ENCODE results near the gene AJM1. TPM values are rescaled to one million over a fixed set of nuclear protein-coding genes. Genes with fewer than 3 reads are reported as not detected.
"Not testable (repeated sequence)": the region's sequence is repeated elsewhere in the genome, so short reads cannot be mapped to it uniquely, and the experiment has no call there.

Gene AJM1
- total RNA-seq, 1 donor: 0.73 TPM

DNA sequence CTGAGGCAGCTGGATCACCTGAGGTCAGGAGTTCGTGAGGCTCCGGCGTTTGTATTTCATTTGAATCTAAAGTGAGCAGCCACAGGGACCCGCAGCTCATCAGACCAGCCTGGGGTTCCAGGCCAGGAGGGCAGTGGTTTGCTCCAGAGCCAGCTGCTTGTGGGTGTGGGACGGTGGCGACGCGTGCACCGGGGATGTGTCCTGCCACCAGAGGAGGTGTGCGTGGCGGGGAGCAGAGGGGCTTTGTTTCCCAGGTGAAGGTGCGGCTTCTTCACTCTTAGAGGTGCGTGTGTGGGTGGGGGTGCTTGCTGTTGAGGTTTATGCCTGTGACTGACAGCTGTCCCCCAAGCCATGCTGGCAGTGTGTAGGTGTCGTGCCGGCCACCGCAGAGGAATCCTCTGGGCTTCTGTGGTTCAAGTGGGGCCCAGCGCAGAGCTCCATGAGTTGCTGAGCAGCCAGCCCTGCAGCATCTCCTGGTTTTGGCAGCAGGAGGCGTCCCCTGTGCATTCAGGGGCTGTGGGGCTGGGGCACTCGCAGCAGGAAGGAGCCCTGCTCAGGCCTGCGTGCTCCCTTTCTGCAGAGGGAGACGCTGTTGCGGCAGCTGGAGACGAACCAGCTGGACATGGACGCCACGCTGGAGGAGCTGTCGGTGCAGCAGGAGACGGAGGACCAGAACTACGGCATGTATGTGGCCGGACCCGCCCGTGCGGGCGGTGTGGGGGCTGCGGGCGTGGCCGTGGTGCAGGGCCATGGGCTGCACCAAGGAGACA, 6.9 kb upstream of the AJM1 start:
- H3K4me1 ChIP-seq (ENCODE audit: insufficient read depth, low read length): no peaks in the 10 kb centered on the region
- H3K4me3 ChIP-seq (ENCODE audit: low read length): no peak overlapping the region
- no peaks in the 10 kb centered on the region for H3K9me3 ChIP-seq (ENCODE audit: low read depth, low read length)
- H3K27me3 ChIP-seq (ENCODE audit: insufficient read depth, low read length): no peaks in the 10 kb centered on the region

DNA sequence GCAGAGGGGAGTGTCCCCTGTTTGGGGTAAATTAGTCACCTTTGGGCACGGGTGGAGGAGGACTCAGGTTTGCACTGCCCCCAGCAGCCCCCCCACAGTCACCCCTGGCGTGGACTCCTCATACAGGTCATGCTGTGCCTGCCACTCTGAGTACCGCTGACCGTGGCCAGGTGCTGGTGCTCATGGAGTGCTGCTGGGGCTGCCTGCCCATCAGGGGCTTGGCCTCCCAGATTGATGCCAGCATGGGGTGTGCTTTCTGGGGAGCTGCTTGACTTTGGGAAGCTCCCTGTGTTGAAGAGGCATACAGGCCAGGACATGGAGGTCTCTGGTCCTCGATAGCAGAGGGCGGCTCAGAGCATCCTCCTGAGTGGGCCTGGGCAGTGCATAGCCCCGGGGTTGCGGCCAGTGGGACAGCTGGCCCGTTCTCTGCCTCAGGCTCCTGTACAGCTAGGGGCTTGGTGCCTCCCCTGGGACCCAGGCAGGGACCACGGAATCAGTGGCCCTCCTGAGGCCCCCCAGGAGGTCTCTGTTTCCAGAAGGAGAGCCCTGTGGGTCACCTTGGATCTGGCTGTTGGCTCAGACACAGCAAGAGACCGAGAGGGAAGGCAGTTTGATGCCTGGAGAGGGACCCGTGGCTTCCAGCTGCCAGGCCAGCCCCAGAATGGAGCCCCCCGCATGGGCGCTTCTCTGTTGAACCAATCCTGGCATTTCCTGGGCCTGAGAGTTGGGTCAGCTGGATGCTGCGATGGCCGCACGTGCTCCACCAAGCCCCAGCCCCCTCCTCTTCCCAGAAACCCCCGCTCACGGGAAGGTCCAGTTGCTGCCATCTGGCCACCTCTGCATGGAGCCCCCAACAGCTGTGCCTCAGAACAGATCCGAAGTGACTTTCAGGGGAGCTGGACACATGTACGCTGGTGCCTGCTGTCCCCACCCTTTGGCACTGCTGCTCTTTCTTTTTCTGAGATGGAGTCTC, 6.1 kb upstream of the AJM1 start:
- H3K9me3 ChIP-seq (ENCODE audit: low read depth, low read length): no peaks in the 10 kb centered on the region
- H3K27me3 ChIP-seq (ENCODE audit: insufficient read depth, low read length): no peaks in the 10 kb centered on the region
- H3K4me3 ChIP-seq (ENCODE audit: low read length): no peak overlapping the region
- H3K4me1 ChIP-seq (ENCODE audit: insufficient read depth, low read length): no peaks in the 10 kb centered on the region

DNA sequence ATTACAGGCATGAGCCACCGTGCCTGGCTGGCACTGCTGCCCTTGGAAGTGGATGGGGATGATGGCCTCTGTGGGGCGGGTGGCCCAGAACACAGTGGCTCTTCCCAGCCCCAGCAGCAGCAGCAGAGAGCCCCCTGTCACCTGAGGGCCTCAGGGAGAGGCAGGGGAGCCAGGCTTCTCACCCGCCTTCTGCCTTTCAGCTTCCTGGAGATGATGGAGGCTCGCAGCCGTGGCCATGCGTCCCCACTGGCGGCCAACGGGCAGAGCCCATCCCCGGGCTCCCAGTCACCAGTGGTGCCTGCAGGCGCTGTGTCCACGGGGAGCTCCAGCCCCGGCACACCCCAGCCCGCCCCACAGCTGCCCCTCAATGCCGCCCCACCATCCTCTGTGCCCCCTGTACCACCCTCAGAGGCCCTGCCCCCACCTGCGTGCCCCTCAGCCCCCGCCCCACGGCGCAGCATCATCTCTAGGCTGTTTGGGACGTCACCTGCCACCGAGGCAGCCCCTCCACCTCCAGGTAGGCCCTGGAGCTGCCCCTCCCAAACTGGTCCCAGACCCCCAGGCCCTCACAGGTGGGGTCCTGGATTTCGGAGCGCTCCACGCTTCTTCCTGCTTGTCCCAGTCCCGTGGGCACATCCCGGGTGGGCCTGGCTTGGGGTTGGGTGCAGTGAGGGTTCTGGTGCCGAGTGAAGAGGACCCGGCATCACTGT, 5.0 kb upstream of the AJM1 start:
- Histone ChIP-seq H3K4me1 (ENCODE audit: insufficient read depth, low read length) (peaks cover 9% of the 10 kb centered on the region), H3K9me3 (ENCODE audit: low read depth, low read length) (no peaks in the 10 kb centered on the region), H3K4me3 (ENCODE audit: low read length) (no peak overlapping the region), H3K27me3 (ENCODE audit: insufficient read depth, low read length) (no peaks in the 10 kb centered on the region)

DNA sequence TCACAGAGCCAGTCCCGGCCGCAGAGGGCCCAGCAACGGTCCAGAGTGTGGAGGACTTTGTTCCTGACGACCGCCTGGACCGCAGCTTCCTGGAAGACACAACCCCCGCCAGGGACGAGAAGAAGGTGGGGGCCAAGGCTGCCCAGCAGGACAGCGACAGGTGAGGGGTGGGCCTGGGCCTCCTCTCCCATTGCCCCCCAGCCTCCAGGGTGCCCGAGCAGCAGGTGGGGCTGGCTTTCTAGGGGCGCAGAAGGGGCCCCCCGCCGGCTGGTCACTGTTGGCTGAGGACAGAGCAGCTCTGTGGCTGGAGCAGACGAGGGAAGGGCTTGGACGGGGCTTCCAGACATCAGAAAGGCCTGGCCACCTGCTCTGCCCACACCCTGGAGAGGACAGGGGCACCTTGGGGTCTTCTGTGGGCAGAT, 4.4 kb upstream of the AJM1 start:
- not testable (repeated sequence) for H3K9me3 ChIP-seq (ENCODE audit: low read depth, low read length); H3K4me3 ChIP-seq (ENCODE audit: low read length); H3K27me3 ChIP-seq (ENCODE audit: insufficient read depth, low read length)
- H3K4me1 ChIP-seq (ENCODE audit: insufficient read depth, low read length): peaks cover 13% of the 10 kb centered on the region

DNA sequence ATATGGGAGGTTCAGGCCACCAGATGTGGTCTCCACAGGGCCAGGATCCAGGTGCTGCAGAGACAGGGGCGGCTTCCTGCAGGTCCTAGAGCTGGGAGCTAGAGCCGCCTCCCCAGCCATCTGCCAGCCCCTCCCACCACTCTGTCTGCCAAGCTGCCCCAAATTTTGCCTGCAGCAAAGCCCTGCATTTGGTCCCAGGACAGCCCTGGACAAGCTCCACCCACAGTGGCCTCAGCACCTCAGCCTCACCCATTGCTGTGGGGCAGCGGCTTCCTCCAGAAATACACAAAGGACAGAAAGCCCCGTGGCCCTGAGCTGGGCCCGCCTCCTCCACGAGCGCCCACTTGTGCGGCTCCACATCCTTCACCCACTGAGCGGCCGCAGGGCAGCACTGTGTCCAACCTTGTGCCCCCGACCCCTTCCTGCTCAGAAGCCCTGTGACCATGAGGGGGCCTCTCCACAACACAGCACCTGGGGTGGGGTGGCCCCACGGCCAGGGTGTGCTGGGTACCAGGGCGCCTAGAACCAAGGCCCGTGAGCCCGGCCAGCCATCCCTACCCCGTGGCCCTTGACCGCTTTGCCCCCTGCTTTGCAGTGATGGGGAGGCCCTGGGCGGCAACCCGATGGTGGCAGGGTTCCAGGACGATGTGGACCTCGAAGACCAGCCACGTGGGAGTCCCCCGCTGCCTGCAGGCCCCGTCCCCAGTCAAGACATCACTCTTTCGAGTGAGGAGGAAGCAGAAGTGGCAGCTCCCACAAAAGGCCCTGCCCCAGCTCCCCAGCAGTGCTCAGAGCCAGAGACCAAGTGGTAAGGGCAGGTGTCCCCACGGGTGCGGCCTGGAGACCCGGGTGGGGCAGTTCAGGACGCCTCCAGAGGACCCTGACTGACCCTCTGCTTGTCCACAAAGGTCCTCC, 3.7 kb upstream of the AJM1 start:
- peaks cover 19% of the 10 kb centered on the region for H3K4me1 ChIP-seq (ENCODE audit: insufficient read depth, low read length)

DNA sequence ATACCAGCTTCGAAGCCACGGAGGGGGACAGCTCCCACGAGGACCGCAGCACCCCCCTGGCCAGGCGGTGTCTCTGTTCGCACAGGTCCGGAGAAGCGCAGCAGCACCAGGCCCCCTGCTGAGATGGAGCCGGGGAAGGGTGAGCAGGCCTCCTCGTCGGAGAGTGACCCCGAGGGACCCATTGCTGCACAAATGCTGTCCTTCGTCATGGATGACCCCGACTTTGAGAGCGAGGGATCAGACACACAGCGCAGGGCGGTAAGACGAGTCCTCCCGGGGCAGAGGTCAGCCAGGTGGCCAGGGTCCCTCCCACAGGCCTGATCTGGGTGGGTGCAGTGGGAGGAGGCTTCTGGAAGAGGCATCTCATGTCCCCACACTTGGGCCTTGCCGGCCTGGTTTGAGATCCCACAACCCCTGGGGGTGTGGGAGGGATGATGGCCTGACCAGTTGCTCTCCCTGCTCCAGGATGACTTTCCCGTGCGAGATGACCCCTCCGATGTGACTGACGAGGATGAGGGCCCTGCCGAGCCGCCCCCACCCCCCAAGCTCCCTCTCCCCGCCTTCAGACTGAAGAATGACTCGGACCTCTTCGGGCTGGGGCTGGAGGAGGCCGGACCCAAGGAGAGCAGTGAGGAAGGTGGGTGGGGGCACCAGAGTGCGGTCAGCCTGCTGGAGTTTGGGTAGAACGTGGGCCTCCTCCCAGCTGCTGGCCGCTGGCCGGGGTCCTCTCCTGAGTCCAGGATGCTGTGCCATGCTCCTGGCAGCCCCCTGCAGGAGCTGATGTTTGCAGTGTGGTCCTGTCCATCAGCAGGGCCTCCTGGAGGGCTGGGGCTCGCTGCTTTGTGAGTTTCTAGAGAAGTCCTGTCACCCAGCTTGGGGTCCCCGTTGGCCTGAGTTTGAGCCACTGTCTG, 2.8 kb upstream of the AJM1 start:
- peaks cover 4% of the 10 kb centered on the region for H3K27me3 ChIP-seq (ENCODE audit: insufficient read depth, low read length)
- no peak overlapping the region for H3K4me3 ChIP-seq (ENCODE audit: low read length)
- no peaks in the 10 kb centered on the region for H3K9me3 ChIP-seq (ENCODE audit: low read depth, low read length)
- H3K4me1 ChIP-seq (ENCODE audit: insufficient read depth, low read length): peaks cover 25% of the 10 kb centered on the region

More for the DNA sequence above, 3.7 kb upstream of the AJM1 start:
- H3K4me3 ChIP-seq (ENCODE audit: low read length): no peak overlapping the region
- H3K9me3 ChIP-seq (ENCODE audit: low read depth, low read length): no peaks in the 10 kb centered on the region
- H3K27me3 ChIP-seq (ENCODE audit: insufficient read depth, low read length): no peaks in the 10 kb centered on the region

DNA sequence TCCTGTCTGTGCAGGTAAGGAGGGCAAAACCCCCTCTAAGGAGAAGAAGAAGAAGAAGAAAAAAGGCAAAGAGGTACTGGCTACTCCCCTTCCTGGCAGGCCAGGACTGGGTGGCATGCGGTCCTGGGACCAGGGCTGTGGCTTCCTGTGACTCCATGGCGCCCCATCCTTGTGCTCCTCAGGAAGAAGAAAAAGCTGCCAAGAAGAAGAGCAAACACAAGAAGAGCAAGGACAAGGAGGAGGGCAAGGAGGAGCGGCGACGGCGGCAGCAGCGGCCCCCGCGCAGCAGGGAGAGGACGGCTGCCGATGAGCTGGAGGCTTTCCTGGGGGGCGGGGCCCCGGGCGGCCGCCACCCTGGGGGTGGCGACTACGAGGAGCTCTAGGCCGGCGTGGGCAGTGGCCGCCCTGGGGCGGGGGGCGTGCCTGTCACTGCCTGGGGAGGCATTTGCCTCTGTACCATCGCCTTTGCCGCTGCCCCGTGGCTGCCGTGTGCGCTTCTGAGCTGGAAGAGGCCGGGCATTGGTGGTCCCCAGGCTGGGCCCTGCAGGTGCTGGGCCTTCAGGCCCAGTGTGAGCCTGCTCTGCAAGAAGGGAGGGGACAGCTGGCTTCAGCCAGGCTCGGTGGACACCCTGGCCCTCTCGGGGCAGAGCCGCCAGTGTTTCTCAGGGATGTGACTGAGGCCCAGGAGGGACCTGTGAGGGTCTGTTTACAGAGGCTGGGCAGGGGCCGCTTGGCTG, 2.0 kb upstream of the AJM1 start:
- peaks cover 6% of the 10 kb centered on the region for H3K27me3 ChIP-seq (ENCODE audit: insufficient read depth, low read length)
- no peaks in the 10 kb centered on the region for H3K9me3 ChIP-seq (ENCODE audit: low read depth, low read length)
- H3K4me3 ChIP-seq (ENCODE audit: low read length): no peak overlapping the region
- H3K4me1 ChIP-seq (ENCODE audit: insufficient read depth, low read length): peaks cover 25% of the 10 kb centered on the region

DNA sequence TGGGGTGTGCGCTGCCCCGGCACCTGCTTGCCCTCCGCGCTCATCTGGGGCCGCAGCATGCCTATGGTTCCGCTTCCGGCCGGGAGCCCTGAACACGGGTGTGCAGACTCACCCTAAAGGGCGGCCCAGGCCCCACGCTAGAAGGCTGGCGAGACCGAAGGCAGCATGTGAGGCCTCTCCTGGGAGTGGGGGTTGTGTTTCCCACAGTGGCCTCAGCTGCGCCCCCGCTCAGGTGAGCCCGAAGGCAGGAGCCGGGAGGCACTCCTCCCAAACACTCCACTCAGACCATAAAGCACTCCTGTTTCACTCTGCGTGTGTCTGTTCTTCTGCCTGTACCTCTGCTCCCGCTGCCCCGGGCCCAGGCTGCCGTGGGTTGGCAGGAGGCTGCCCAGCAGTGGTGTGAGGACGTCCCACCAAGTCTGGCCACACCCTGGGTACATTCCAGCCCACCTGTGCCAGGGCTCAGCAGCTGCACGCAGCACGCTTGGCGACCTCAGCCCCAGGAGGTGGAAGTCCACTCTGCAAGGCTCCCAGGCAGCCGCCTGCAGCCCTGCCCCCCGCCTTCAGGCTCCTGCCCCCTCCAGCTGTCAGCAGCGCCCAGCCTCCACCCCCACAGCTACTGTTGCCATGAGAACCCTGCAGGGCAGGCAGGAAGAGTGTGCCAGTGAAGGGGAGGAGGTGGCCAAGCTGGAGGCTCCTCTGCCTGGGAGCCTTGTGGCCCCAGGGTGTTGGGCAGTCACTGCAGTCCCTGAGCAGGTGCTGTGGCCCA, 1.2 kb upstream of the AJM1 start:
- H3K27me3 ChIP-seq (ENCODE audit: insufficient read depth, low read length): peaks cover 13% of the 10 kb centered on the region
- H3K9me3 ChIP-seq (ENCODE audit: low read depth, low read length): no peaks in the 10 kb centered on the region

DNA sequence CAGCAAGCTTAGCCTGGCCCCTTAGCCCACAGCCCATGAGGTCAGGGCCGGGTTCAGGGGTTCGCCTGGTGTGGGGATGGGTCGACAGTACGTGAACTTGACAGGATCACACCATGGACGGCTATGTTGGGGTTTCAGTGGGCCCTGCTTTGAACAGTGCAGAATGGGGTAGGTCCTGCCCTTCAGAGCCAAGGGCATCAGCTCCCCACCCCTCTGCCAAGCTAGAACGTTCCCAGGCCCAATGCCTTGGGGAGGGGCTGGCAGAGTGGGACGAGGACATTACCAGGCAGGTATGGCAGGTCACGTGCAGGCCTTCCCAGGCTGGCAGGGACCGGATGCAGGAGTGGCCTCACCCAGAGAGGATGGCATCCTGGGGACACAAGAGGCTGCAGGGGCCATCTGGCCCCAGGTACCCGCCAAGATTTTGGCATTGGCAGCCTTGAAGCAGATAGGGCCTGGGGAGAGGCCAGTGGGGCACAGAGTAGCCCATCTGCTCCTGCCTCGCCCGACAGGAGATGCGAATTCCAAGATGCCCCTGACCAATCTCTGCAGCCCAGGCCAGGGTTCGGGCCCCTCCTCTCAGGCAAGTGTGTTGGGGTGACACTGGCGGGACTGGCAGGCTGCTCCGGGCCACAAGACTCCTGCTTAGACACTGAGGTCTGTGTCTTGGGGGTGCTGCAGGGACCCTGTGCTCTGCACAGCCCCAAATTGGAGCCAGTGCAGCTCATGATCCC, 465 bp upstream of the AJM1 start:
- H3K4me1 ChIP-seq (ENCODE audit: insufficient read depth, low read length): peaks cover 32% of the 10 kb centered on the region
- H3K27me3 ChIP-seq (ENCODE audit: insufficient read depth, low read length): peaks cover 17% of the 10 kb centered on the region
- H3K4me3 ChIP-seq (ENCODE audit: low read length): peak overlapping the region; percentile 50
- H3K9me3 ChIP-seq (ENCODE audit: low read depth, low read length): not testable (repeated sequence)

More for the DNA sequence above, 1.2 kb upstream of the AJM1 start:
- H3K4me3 ChIP-seq (ENCODE audit: low read length): no peak overlapping the region
- H3K4me1 ChIP-seq (ENCODE audit: insufficient read depth, low read length): peaks cover 25% of the 10 kb centered on the region

DNA sequence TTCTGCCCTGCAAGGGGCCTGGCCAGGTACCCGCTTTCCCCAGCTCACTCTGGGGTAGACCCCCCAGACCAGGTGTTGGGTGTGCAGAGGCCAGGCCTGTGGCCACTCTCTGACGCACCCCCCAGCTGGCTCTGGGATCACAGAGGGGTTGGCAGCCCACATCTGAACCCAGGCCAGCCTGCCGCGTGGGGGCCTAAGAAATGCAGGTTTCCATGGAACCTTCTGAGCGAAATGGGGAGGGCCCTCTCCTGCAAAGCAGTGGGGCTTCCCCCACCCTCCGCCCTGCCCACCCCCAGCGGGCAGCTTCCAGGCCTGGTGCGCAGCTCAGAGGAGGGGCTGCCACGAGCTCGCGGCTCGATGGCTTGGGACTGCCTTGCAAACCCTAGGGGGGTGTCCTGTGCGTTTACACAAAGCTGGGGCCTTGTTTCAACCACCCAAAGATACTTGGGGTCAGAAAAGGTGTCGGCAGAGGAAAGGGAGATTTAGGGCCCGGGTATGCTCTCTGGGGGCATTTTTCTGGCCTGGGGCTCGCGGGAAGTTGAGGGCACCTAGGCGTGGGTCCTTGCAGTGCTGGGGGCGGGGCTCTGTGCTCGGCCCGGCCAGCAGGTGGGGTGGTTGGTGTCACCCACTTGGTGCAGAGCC, 1.0 kb downstream of the AJM1 start:
- not testable (repeated sequence) for H3K4me3 ChIP-seq (ENCODE audit: low read length); H3K9me3 ChIP-seq (ENCODE audit: low read depth, low read length)
- Histone ChIP-seq H3K4me1 (ENCODE audit: insufficient read depth, low read length) (peaks cover 45% of the 10 kb centered on the region), H3K27me3 (ENCODE audit: insufficient read depth, low read length) (peaks cover 22% of the 10 kb centered on the region)

Measured in mononuclear cell (primary cell).